GM12878 (cell line): ENCODE data around the gene CHST8.

Experiments used
- CTCF ChIP-seq, 3 experiments: IDR thresholded peaks in 2 of 3; conservative IDR thresholded peaks in 1 of 3; 2 replicates each; pipeline ENCODE4 v1.5.1; 2011; ENCODE audit warnings: low read depth in 3 of 3, low read length in 3 of 3, mild to moderate bottlenecking in 3 of 3, control low read depth in 2 of 3, moderate library complexity in 2 of 3, inconsistent platforms in 1 of 3, mixed read lengths in 1 of 3; ENCODE audit not compliant: control insufficient read depth in 2 of 3, insufficient read depth in 1 of 3; ENCODE audit errors: extremely low read depth in 1 of 3
- POLR2A ChIP-seq: IDR thresholded peaks from 2 replicates; pipeline ENCODE4 v1.6.1; 2011; ENCODE audit warnings: low read depth, mild to moderate bottlenecking, low read length
- RFX5 ChIP-seq: IDR thresholded peaks from 2 replicates; pipeline ENCODE4 v1.6.1; 2011; ENCODE audit warnings: low read depth, low read length, improper control_type of control experiment
- SRF ChIP-seq, 2 experiments: IDR thresholded peaks; 2 replicates each; pipeline ENCODE4 v1.6.1; 2011; ENCODE audit warnings: low read depth in 2 of 2, low read length in 2 of 2, mild to moderate bottlenecking in 1 of 2, moderate library complexity in 1 of 2
- ZNF384 ChIP-seq: IDR thresholded peaks from 2 replicates; pipeline ENCODE4 v1.6.1; 2012; ENCODE audit warnings: low read depth, mild to moderate bottlenecking, low read length, improper control_type of control experiment, borderline replicate concordance
- TF ChIP-seq, protein P1 (sequence below): IDR thresholded peaks from 2 replicates; pipeline ENCODE4 v1.6.1; 2011; ENCODE audit warnings: low read depth, low read length, improper control_type of control experiment, borderline replicate concordance
- TF ChIP-seq, protein P2 (sequence below): IDR thresholded peaks from 2 replicates; pipeline ENCODE4 v1.6.1; 2011; ENCODE audit warnings: borderline replicate concordance, low read depth, mild to moderate bottlenecking, moderate library complexity, mixed read lengths, low read length; ENCODE audit not compliant: insufficient read depth; ENCODE audit errors: extremely low read length
- TF ChIP-seq, protein P3 (sequence below): IDR thresholded peaks from 2 replicates; pipeline ENCODE4 v1.6.1; 2012; ENCODE audit warnings: low read depth, low read length, improper control_type of control experiment

GRCh38 chr19:33772858-33773180 lies 151.1 kb downstream of the CHST8 start:
- TF ChIP-seq, protein P1, sequence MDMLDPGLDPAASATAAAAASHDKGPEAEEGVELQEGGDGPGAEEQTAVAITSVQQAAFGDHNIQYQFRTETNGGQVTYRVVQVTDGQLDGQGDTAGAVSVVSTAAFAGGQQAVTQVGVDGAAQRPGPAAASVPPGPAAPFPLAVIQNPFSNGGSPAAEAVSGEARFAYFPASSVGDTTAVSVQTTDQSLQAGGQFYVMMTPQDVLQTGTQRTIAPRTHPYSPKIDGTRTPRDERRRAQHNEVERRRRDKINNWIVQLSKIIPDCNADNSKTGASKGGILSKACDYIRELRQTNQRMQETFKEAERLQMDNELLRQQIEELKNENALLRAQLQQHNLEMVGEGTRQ: no peak
- no peak for TF ChIP-seq ZNF384
- TF ChIP-seq SRF (IDR thresholded peaks at IDR 0.05; ENCODE audit: low read depth in 2 of 2, low read length in 2 of 2): no peak
- no peak for TF ChIP-seq POLR2A
- TF ChIP-seq, protein P2, sequence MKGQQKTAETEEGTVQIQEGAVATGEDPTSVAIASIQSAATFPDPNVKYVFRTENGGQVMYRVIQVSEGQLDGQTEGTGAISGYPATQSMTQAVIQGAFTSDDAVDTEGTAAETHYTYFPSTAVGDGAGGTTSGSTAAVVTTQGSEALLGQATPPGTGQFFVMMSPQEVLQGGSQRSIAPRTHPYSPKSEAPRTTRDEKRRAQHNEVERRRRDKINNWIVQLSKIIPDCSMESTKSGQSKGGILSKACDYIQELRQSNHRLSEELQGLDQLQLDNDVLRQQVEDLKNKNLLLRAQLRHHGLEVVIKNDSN: no peak
- no peak for TF ChIP-seq CTCF (IDR thresholded peaks at IDR 0.05 in 2 of 3, conservative IDR thresholded peaks at IDR 0.05 in 1 of 3; ENCODE audit: control insufficient read depth in 2 of 3, extremely low read depth in 1 of 3, insufficient read depth in 1 of 3, low read depth in 3 of 3, low read length in 3 of 3)
- TF ChIP-seq, protein P3, sequence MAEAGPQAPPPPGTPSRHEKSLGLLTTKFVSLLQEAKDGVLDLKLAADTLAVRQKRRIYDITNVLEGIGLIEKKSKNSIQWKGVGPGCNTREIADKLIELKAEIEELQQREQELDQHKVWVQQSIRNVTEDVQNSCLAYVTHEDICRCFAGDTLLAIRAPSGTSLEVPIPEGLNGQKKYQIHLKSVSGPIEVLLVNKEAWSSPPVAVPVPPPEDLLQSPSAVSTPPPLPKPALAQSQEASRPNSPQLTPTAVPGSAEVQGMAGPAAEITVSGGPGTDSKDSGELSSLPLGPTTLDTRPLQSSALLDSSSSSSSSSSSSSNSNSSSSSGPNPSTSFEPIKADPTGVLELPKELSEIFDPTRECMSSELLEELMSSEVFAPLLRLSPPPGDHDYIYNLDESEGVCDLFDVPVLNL: no peak
- TF ChIP-seq RFX5: no peak
